Neural progenitor cell (in vitro differentiated cells): ENCODE data around the gene AKAP1.

Experiments used
- CTCF ChIP-seq: fragments of 200-600 bp; sonication (generic); IDR thresholded peaks from 2 replicates; pipeline ENCODE4 v1.5.1; 2017; ENCODE audit warnings: antibody characterized with exemption, mild to moderate bottlenecking
- EZH2 ChIP-seq: fragments of 200-600 bp; sonication (generic); IDR thresholded peaks from 2 replicates; pipeline ENCODE4 v1.6.1; 2017; ENCODE audit warnings: antibody characterized with exemption, mild to moderate bottlenecking, moderate library complexity

DNA sequence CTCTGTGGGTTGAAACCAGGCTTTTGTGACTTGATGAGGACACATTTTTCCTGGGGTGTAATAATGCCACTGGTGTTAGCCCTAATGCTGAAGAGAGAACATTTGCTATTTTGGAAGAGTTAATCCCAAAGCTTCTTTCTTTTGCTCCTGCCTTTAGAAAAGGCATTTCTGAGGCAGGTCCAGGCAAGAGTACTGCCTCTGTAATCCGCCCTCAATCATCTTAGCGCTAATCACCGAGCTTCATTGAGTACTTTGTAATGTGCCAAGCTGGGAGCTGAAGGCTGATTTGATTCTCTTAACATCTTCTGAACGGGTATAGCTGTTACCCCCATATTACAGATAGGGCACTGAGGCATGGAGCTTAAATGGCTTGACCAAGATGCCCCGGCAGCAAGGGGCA is 60.3 kb downstream of the AKAP1 start:
- no peak for TF ChIP-seq CTCF
- TF ChIP-seq EZH2: no peak
